IgD-negative memory B cell (primary cell): ENCODE data around the gene PIGC. TPM values are rescaled to one million over a fixed set of nuclear protein-coding genes. Genes with fewer than 3 reads are reported as not detected.

Source experiments
- H3K27ac Mint-ChIP-seq, 3 donors: one replicate each; pipeline ENCODE4 v1.8.0; 2020 to 2022; ENCODE audit warnings: mild to moderate bottlenecking in 3 of 3, mixed read lengths in 3 of 3, moderate library complexity in 1 of 3
- H3K27me3 Mint-ChIP-seq: one replicate; pipeline ENCODE4 v1.8.0; 2021; ENCODE audit warnings: mixed read lengths
- H3K36me3 Mint-ChIP-seq: one replicate; pipeline ENCODE4 v1.8.0; 2020; ENCODE audit warnings: mild to moderate bottlenecking, mixed read lengths
- H3K4me1 Mint-ChIP-seq, 3 donors: one replicate each; pipeline ENCODE4 v1.8.0; 2020 to 2022; ENCODE audit warnings: mixed read lengths in 3 of 3, mild to moderate bottlenecking in 1 of 3
- H3K4me3 Mint-ChIP-seq, 4 donors: one replicate each; pipeline ENCODE4 v1.8.0; 2020 to 2022; ENCODE audit warnings: mild to moderate bottlenecking in 4 of 4, mixed read lengths in 4 of 4, moderate library complexity in 3 of 4
- H3K9me3 Mint-ChIP-seq, 3 donors: one replicate each; pipeline ENCODE4 v1.8.0; 2020 to 2021; ENCODE audit warnings: mixed read lengths in 3 of 3, mild to moderate bottlenecking in 1 of 3
- polyA plus RNA-seq: library from polyadenylated mRNA; unstranded; fragments of 300-500 nt; fragmentation: Illumina TruSeq; gene quantifications from one replicate; pipeline ENCODE4 v1.2.3, GENCODE V29; 2021

Gene PIGC
- polyA plus RNA-seq, 1 donor from 2014 or later, result 79.0 TPM

- Mint-ChIP-seq H3K4me1 (peaks cover 6 to 20% (median 13%) of the 10 kb centered on the region in 3 donors), H3K9me3 (no peaks in the 10 kb centered on the region), H3K27ac (no peak overlapping the region), H3K27me3 (no peaks in the 10 kb centered on the region), H3K36me3 (peaks cover 4% of the 10 kb centered on the region), H3K4me3 (no peak overlapping the region)
These were observed 14.3 kb downstream of the PIGC start for GRCh38 chr1:172429331-172430127.

- Mint-ChIP-seq H3K27ac (no peak overlapping the region), H3K4me1 (peaks cover 3 to 10% (median 6%) of the 10 kb centered on the region in 3 donors), H3K27me3 (no peaks in the 10 kb centered on the region), H3K4me3 (no peak overlapping the region), H3K36me3 (peaks cover 1% of the 10 kb centered on the region), H3K9me3 (no peaks in the 10 kb centered on the region)
These were observed 16.7 kb downstream of the PIGC start for GRCh38 chr1:172427191-172427590.

- Mint-ChIP-seq H3K4me3 (no peak overlapping the region), H3K4me1 (peaks cover 3 to 10% (median 6%) of the 10 kb centered on the region in 3 donors), H3K27ac (no peak overlapping the region)
These were observed 18.5 kb downstream of the PIGC start for GRCh38 chr1:172425339-172425738.

GRCh38 chr1:172423336-172423735 is 20.5 kb downstream of the PIGC start:
- Mint-ChIP-seq H3K36me3 (peaks cover 1% of the 10 kb centered on the region), H3K9me3 (no peaks in the 10 kb centered on the region), H3K4me1 (peaks cover 0 to 3% (median 0%) of the 10 kb centered on the region in 3 donors), H3K4me3 (no peak overlapping the region), H3K27ac (no peak overlapping the region), H3K27me3 (no peaks in the 10 kb centered on the region)

More at GRCh38 chr1:172425339-172425738, 18.5 kb downstream of the PIGC start:
- Mint-ChIP-seq H3K27me3 (no peaks in the 10 kb centered on the region), H3K9me3 (no peaks in the 10 kb centered on the region), H3K36me3 (peaks cover 1% of the 10 kb centered on the region)

- Mint-ChIP-seq H3K27me3 (no peaks in the 10 kb centered on the region), H3K4me1 (peaks cover 0 to 3% (median 0%) of the 10 kb centered on the region in 3 donors), H3K27ac (no peak overlapping the region), H3K4me3 (no peak overlapping the region), H3K9me3 (no peaks in the 10 kb centered on the region), H3K36me3 (peaks cover 3% of the 10 kb centered on the region)
These were observed 21.8 kb downstream of the PIGC start for GRCh38 chr1:172421974-172422604.

GRCh38 chr1:172420385-172420784 is 23.5 kb downstream of the PIGC start, which contains the start of gene C1orf105:
Gene C1orf105 (plus strand): TSS chr1:172420685. CDS start chr1:172420886, 201 bp downstream.
- Mint-ChIP-seq H3K9me3 (no peaks in the 10 kb centered on the region), H3K4me3 (no peak within 1 kb of the TSS), H3K27ac (peak within 1 kb of the TSS in 1 of 3 donors; percentile 81), H3K4me1 (peaks cover 0 to 3% (median 0%) of the 10 kb centered on the region in 3 donors), H3K27me3 (no peaks in the 10 kb centered on the region), H3K36me3 (peaks cover 3% of the 10 kb centered on the region)

- Mint-ChIP-seq H3K9me3 (no peaks in the 10 kb centered on the region), H3K27me3 (no peaks in the 10 kb centered on the region), H3K4me3 (peak overlapping the region in 1 of 4 donors; percentile 7), H3K36me3 (peaks cover 9% of the 10 kb centered on the region), H3K4me1 (peaks cover 0 to 5% (median 0%) of the 10 kb centered on the region in 3 donors), H3K27ac (no peak overlapping the region)
These were observed 26.3 kb downstream of the PIGC start for GRCh38 chr1:172417557-172417956.

GRCh38 chr1:172416496-172417035 is 27.3 kb downstream of the PIGC start:
- H3K4me3 Mint-ChIP-seq, result no peak overlapping the region
- H3K27me3 Mint-ChIP-seq, result no peaks in the 10 kb centered on the region
- H3K27ac Mint-ChIP-seq, result peak overlapping the region in 1 of 3 donors; percentile 31
- peaks cover 0 to 9% (median 0%) of the 10 kb centered on the region in 3 donors for H3K4me1 Mint-ChIP-seq
- H3K9me3 Mint-ChIP-seq, result no peaks in the 10 kb centered on the region
- peaks cover 9% of the 10 kb centered on the region for H3K36me3 Mint-ChIP-seq

- H3K27ac Mint-ChIP-seq, result no peak overlapping the region
- peaks cover 0 to 8% (median 0%) of the 10 kb centered on the region in 3 donors for H3K4me1 Mint-ChIP-seq
- no peak overlapping the region for H3K4me3 Mint-ChIP-seq
- peaks cover 9% of the 10 kb centered on the region for H3K36me3 Mint-ChIP-seq
- H3K9me3 Mint-ChIP-seq, result no peaks in the 10 kb centered on the region
- no peaks in the 10 kb centered on the region for H3K27me3 Mint-ChIP-seq
These were observed 29.5 kb downstream of the PIGC start for GRCh38 chr1:172414331-172414730.

- Mint-ChIP-seq H3K4me3 (no peak overlapping the region), H3K27ac (no peak overlapping the region)
These were observed 32.0 kb downstream of the PIGC start for GRCh38 chr1:172411791-172412338.

GRCh38 chr1:172410027-172410426 is 33.8 kb downstream of the PIGC start:
- no peaks in the 10 kb centered on the region for H3K27me3 Mint-ChIP-seq
- H3K4me3 Mint-ChIP-seq, result no peak overlapping the region
- H3K27ac Mint-ChIP-seq, result no peak overlapping the region
- H3K4me1 Mint-ChIP-seq, result peaks cover 0 to 10% (median 4%) of the 10 kb centered on the region in 3 donors
- H3K36me3 Mint-ChIP-seq, result peaks cover 9% of the 10 kb centered on the region
- no peaks in the 10 kb centered on the region for H3K9me3 Mint-ChIP-seq

More at GRCh38 chr1:172411791-172412338, 32.0 kb downstream of the PIGC start:
- Mint-ChIP-seq H3K27me3 (no peaks in the 10 kb centered on the region), H3K9me3 (no peaks in the 10 kb centered on the region), H3K36me3 (peaks cover 10% of the 10 kb centered on the region), H3K4me1 (peaks cover 0 to 8% (median 0%) of the 10 kb centered on the region in 3 donors)

GRCh38 chr1:172408958-172409357 is 34.9 kb downstream of the PIGC start:
- peaks cover 0 to 10% (median 4%) of the 10 kb centered on the region in 3 donors for H3K4me1 Mint-ChIP-seq
- no peaks in the 10 kb centered on the region for H3K9me3 Mint-ChIP-seq
- H3K27me3 Mint-ChIP-seq, result no peaks in the 10 kb centered on the region
- H3K27ac Mint-ChIP-seq, result no peak overlapping the region
- H3K36me3 Mint-ChIP-seq, result peaks cover 9% of the 10 kb centered on the region
- H3K4me3 Mint-ChIP-seq, result no peak overlapping the region

- no peaks in the 10 kb centered on the region for H3K27me3 Mint-ChIP-seq
- H3K4me3 Mint-ChIP-seq, result no peak overlapping the region
- H3K27ac Mint-ChIP-seq, result no peak overlapping the region
- H3K9me3 Mint-ChIP-seq, result no peaks in the 10 kb centered on the region
- peaks cover 0 to 16% (median 8%) of the 10 kb centered on the region in 3 donors for H3K4me1 Mint-ChIP-seq
- peaks cover 9% of the 10 kb centered on the region for H3K36me3 Mint-ChIP-seq
These were observed 36.9 kb downstream of the PIGC start for GRCh38 chr1:172406968-172407367.

GRCh38 chr1:172405912-172406311 is 38.0 kb downstream of the PIGC start:
- no peaks in the 10 kb centered on the region for H3K27me3 Mint-ChIP-seq
- H3K4me1 Mint-ChIP-seq, result peaks cover 4 to 15% (median 10%) of the 10 kb centered on the region in 3 donors
- H3K9me3 Mint-ChIP-seq, result no peaks in the 10 kb centered on the region
- peaks cover 9% of the 10 kb centered on the region for H3K36me3 Mint-ChIP-seq
- H3K27ac Mint-ChIP-seq, result no peak overlapping the region
- H3K4me3 Mint-ChIP-seq, result no peak overlapping the region

- no peak overlapping the region for H3K27ac Mint-ChIP-seq
- H3K27me3 Mint-ChIP-seq, result no peaks in the 10 kb centered on the region
- H3K9me3 Mint-ChIP-seq, result no peaks in the 10 kb centered on the region
- H3K4me3 Mint-ChIP-seq, result no peak overlapping the region
- peaks cover 22 to 30% (median 23%) of the 10 kb centered on the region in 3 donors for H3K4me1 Mint-ChIP-seq
- peaks cover 9% of the 10 kb centered on the region for H3K36me3 Mint-ChIP-seq
These were observed 39.7 kb downstream of the PIGC start for GRCh38 chr1:172404121-172404520.
